ENCODE results near the gene INSIG2. TPM values are rescaled to one million over a fixed set of nuclear protein-coding genes. Genes with fewer than 3 reads are reported as not detected.

Gene INSIG2
- total and polyA plus RNA-seq, 12 donors: 5.6 to 19.3 (median 13.5) TPM

DNA sequence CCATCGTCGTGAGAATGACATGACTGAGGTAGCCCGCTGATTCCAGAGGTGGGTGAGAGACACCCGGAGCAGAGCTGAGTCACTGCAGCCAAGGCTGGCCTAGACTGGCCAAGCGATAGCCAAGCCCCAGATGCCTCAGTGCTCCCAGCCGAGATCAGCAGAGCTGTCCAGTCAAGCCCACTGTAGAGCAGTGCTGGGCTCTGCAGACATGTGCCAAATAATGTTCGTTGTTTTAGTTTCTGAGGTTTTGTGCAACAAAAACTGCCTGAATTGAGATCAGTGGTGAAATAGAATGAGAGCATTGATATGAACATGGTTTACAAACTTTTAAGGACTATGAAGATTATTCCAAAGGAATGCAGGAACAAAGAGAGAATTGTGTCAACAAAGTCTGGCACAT lies 42.1 kb downstream of the INSIG2 start:
- TF ChIP-seq, protein P1, sequence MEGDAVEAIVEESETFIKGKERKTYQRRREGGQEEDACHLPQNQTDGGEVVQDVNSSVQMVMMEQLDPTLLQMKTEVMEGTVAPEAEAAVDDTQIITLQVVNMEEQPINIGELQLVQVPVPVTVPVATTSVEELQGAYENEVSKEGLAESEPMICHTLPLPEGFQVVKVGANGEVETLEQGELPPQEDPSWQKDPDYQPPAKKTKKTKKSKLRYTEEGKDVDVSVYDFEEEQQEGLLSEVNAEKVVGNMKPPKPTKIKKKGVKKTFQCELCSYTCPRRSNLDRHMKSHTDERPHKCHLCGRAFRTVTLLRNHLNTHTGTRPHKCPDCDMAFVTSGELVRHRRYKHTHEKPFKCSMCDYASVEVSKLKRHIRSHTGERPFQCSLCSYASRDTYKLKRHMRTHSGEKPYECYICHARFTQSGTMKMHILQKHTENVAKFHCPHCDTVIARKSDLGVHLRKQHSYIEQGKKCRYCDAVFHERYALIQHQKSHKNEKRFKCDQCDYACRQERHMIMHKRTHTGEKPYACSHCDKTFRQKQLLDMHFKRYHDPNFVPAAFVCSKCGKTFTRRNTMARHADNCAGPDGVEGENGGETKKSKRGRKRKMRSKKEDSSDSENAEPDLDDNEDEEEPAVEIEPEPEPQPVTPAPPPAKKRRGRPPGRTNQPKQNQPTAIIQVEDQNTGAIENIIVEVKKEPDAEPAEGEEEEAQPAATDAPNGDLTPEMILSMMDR (IDR thresholded peaks at IDR 0.05): no peak
- intact Hi-C loops (cut with DNase I): no loop called here
- Histone ChIP-seq H3K4me3 (no peak overlapping the region), H3K27me3 (peaks cover 0 to 4% (median 0%) of the 10 kb centered on the region in 7 donors), H3K4me1 (no peaks in the 10 kb centered on the region), H3K27ac (no peak overlapping the region), H3K9me3 (no peaks in the 10 kb centered on the region), H3K36me3 (no peaks in the 10 kb centered on the region)
- 78 to 88% methylated on average over 7 of the region's 7 CpGs for WGBS, 2 donors
- ATAC-seq (no peak), DNase-seq (no peak)

DNA sequence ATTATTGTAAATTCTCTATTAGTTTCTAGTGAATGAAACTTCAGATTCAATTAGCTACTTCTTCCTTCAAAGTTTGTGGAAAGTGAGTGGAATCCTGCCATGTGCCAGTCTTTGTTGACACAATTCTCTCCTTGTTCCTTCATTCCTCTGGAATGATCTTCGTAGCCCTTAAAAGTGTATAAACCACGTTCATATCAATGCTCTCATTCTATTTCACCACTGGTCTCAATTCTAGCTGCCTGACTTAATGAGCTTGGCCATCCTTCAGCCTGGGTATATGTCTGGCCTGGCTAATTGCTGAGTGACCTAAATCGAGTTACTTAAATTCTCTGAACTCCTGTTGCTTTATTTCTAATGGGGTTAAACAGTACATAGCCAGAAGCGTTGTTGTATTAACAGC lies 43.5 kb downstream of the INSIG2 start:
- H3K36me3 ChIP-seq: no peaks in the 10 kb centered on the region

DNA sequence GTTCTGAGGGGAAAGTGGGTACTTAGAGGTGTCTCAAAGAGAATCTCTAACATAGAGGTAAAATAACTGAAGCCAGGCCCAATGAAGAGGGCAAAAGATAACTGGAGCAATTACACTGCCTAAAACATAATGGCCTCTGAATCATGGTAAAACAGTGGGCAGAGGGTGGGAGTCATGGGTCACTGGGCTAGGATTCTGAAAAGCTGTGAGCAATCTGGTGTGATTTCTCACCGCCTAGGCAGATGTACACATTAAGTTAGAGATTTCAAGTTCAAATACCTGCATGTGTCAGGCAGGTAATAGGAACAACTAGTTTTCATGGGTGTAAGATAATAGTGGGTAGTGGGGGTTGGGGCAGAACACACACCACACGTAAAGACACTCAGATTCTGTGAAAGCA lies 45.6 kb downstream of the INSIG2 start:
- no peak for DNase-seq
- no peaks in the 10 kb centered on the region for H3K9me3 ChIP-seq
- TF ChIP-seq, protein P1 (IDR thresholded peaks at IDR 0.05): no peak
- no peaks in the 10 kb centered on the region for H3K4me1 ChIP-seq
- no peaks in the 10 kb centered on the region for H3K36me3 ChIP-seq
- 75 to 86% methylated on average over 2 of the region's 2 CpGs for WGBS, 2 donors
- no peak overlapping the region for H3K4me3 ChIP-seq
- H3K27me3 ChIP-seq: peaks cover 0 to 4% (median 0%) of the 10 kb centered on the region in 7 donors
- no peak overlapping the region for H3K27ac ChIP-seq
- intact Hi-C loops (cut with DNase I): no loop called here
- no peak for ATAC-seq

More for the DNA sequence above, 43.5 kb downstream of the INSIG2 start:
- Histone ChIP-seq H3K27me3 (peaks cover 0 to 4% (median 0%) of the 10 kb centered on the region in 7 donors), H3K27ac (no peak overlapping the region), H3K4me1 (no peaks in the 10 kb centered on the region), H3K9me3 (no peaks in the 10 kb centered on the region), H3K4me3 (no peak overlapping the region)
- 76 to 79% methylated on average over 4 of the region's 4 CpGs for WGBS, 2 donors
- TF ChIP-seq, protein P1 (IDR thresholded peaks at IDR 0.05): no peak
- ATAC-seq (no peak), DNase-seq (no peak)
- intact Hi-C loops (cut with DNase I): no loop called here

DNA sequence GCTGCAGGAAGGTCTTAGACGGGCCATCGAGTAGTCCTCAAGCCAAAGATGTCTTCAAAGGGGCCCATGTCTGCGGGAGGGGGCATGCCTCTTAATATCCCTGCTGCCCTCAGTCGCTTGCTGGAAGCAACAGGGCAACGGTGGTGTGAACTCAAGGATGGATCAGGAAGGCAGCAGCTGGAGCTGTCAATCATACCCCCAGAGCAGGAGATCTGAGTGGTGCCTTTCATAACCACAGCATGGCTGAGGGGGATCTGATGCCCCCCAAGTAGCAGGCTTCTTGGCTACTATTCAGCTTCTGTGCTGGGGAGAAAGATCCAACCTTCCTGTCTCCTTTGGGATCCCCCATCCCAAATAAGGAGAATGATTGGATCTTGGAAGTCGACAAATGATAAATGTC lies 46.4 kb downstream of the INSIG2 start:
- TF ChIP-seq, protein P1 (IDR thresholded peaks at IDR 0.05): no peak
- Histone ChIP-seq H3K9me3 (no peaks in the 10 kb centered on the region), H3K4me1 (no peaks in the 10 kb centered on the region), H3K36me3 (no peaks in the 10 kb centered on the region), H3K27ac (no peak overlapping the region), H3K27me3 (peaks cover 0 to 4% (median 0%) of the 10 kb centered on the region in 7 donors), H3K4me3 (no peak overlapping the region)
- WGBS, 2 donors: 70% methylated on average over 6 of the region's 6 CpGs
- intact Hi-C loops (cut with DNase I): no loop called here
- ATAC-seq: no peak
- DNase-seq: no peak
